ENCODE measurements around the gene COQ8B.

The COQ8B gene

GRCh38 chr19:40741527-40742390, 25.1 kb upstream of the COQ8B start:
- H3K4me3 ChIP-seq (ENCODE audit: low read depth, low read length) = no peak overlapping the region
- no peak for TF ChIP-seq CTCF (IDR thresholded peaks at IDR 0.05; ENCODE audit: low read depth, low read length)

DNA sequence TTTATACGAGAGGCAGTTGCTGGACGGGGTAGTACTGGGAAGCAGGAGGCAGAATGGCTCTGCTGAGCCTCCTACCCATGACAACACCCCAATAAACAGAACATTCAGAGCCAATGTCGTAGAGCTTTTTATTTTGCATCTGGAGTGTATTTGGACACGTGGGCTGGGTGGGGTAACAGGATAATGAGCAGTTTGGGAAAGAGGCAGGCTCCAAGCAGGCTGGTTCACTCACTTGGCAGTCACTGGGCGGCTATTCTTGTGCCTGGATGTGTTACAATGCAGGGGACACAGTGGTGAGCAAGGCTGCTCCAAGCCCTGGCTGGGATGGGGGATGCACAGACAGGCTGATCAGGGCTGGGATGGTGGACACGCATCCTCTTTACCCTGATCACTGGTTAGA, 24.1 kb upstream of the COQ8B start:
- no peak overlapping the region for H3K4me3 ChIP-seq (ENCODE audit: low read depth, low read length)
- TF ChIP-seq CTCF (IDR thresholded peaks at IDR 0.05; ENCODE audit: low read depth, low read length) = no peak

GRCh38 chr19:40739871-40740703, 23.4 kb upstream of the COQ8B start:
- H3K4me3 ChIP-seq (ENCODE audit: low read depth, low read length) = no peak overlapping the region
- TF ChIP-seq CTCF (IDR thresholded peaks at IDR 0.05; ENCODE audit: low read depth, low read length) = no peak

DNA sequence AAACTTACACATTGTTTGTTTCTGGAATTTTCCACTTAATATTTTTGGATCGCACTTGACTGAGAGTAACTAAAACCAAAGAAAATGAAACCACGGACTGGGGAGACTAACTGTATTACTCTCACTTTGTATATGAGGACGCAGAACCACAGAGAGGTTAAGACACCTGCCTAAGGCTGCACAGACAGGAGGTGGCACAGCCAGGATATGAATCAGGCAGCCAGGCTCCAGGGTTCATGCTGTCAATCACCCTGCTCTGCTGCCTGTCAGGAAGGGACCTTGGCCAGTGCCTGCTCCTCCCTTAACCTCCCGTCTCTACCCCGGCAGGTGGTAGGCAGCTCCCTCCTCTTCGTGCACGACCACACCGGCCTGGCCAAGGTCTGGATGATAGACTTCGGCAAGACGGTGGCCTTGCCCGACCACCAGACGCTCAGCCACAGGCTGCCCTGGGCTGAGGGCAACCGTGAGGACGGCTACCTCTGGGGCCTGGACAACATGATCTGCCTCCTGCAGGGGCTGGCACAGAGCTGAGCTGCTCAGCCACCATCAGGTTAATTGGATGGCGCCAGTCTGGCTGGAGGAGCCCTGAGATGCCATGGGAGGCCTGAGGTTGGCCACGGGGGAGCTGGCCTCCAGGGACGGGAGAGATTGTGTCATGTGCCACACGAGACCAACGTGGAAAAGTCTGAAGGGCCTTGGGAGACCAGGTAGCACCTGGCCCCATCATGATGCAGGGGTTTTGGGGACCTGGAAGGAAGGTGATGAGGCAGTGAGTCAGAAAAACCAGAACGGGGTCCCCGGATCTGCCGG, 22.5 kb upstream of the COQ8B start:
- TF ChIP-seq CTCF (IDR thresholded peaks at IDR 0.05; ENCODE audit: low read depth, low read length) = no peak
- H3K4me3 ChIP-seq (ENCODE audit: low read depth, low read length) = no peak overlapping the region

DNA sequence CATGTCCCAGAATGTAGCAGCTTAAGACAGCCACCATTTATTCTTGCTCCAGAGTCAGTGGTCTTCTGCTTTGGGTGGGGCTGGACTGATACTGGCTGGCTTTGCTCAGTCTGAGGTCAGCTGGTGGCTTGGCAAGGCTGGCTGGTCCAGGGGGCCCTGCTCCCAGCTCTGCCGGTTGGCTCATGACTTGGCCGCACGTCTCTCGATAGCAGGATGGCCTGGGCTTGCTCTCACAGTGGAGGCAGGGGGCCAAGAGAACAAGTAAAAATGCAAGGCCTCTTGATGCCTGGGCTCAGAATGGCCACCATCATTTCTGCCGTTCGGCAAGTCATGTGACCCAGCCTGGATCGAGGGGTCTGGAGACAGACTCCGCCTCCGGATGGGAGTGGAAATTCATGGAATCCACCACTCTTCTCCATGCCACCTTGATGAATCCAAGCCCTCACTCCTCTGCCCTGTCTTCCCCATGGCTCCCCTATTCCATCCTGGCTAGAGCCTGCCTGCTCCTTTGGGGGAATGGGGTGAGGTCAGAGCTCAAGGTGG, 20.5 kb upstream of the COQ8B start:
- TF ChIP-seq CTCF (IDR thresholded peaks at IDR 0.05; ENCODE audit: low read depth, low read length) = no peak
- H3K4me3 ChIP-seq (ENCODE audit: low read depth, low read length) = no peak overlapping the region

- no peak overlapping the region for H3K4me3 ChIP-seq (ENCODE audit: low read depth, low read length)
- no peak for TF ChIP-seq CTCF (IDR thresholded peaks at IDR 0.05; ENCODE audit: low read depth, low read length)
These were observed 20.0 kb upstream of the COQ8B start for GRCh38 chr19:40736661-40737060.
